OCI-LY3 (cell line): ENCODE results near the gene SPATA21.

Experiments
- H2AFZ ChIP-seq: fragments of 200-600, 300-600 bp; shearing (Covaris generic); 2 replicates; pipeline ENCODE4 v1.6.0; 2014; ENCODE audit warnings: antibody characterized with exemption, low read depth, low read length
- H3K27ac ChIP-seq: fragments of 200-600, 300-600 bp; sonication (generic); 2 replicates; pipeline ENCODE4 v1.5.1; 2014; ENCODE audit warnings: mild to moderate bottlenecking, low read length, moderate library complexity, mixed read lengths
- H3K27me3 ChIP-seq: fragments of 200-600, 300-600 bp; sonication (generic); 2 replicates; pipeline ENCODE4 v1.6.1; 2014; ENCODE audit warnings: low read depth, low read length, mixed read lengths
- H3K36me3 ChIP-seq: fragments of 200-600, 300-600 bp; sonication (generic); replicated peaks from 2 replicates; pipeline ENCODE3; 2014; ENCODE audit warnings: low read depth, low read length, mixed read lengths
- H3K4me1 ChIP-seq: fragments of 300-600, 200-600 bp; sonication (generic); 2 replicates; pipeline ENCODE4 v1.6.1; 2014; ENCODE audit warnings: low read length, mixed read lengths
- H3K4me2 ChIP-seq: fragments of 200-600, 300-600 bp; sonication (generic); 2 replicates; pipeline ENCODE4 v1.6.1; 2014; ENCODE audit warnings: low read length, mixed read lengths
- H3K4me3 ChIP-seq: fragments of 300-600, 200-600 bp; sonication (generic); 2 replicates; pipeline ENCODE4 v1.5.1; 2014; ENCODE audit warnings: antibody characterized with exemption, mild to moderate bottlenecking, low read length, moderate library complexity
- H3K79me2 ChIP-seq: fragments of 300-600, 200-600 bp; shearing (Covaris generic); 2 replicates; pipeline ENCODE4 v1.6.1; 2014; ENCODE audit warnings: mild to moderate bottlenecking, low read length, mixed read lengths
- H3K9ac ChIP-seq: fragments of 300-600, 200-600 bp; shearing (Covaris generic); 2 replicates; pipeline ENCODE4 v1.6.0; 2014; ENCODE audit warnings: mild to moderate bottlenecking, low read length, moderate library complexity
- H3K9me3 ChIP-seq: fragments of 200-600, 300-600 bp; shearing (Covaris generic); 2 replicates; pipeline ENCODE4 v1.6.1; 2014; ENCODE audit warnings: low read length, mixed read lengths; ENCODE audit not compliant: insufficient read depth
- H4K20me1 ChIP-seq: fragments of 200-600, 300-600 bp; sonication (generic); 2 replicates; pipeline ENCODE4 v1.6.1; 2016; ENCODE audit warnings: low read length, mixed read lengths; ENCODE audit not compliant: insufficient read depth
- EZH2phosphoT487 ChIP-seq: fragments of 200-600 bp; shearing (Covaris generic); IDR thresholded peaks from 2 replicates; pipeline ENCODE4 v1.6.1; 2018; ENCODE audit warnings: antibody characterized with exemption, mixed run types, low read depth
- TF ChIP-seq, protein P1 (sequence below): fragments of 200-600, 300-600 bp; sonication (generic); IDR thresholded peaks from 2 replicates; pipeline ENCODE4 v1.5.1; 2014; ENCODE audit warnings: antibody characterized with exemption, low read length, low read depth

The SPATA21 gene

DNA sequence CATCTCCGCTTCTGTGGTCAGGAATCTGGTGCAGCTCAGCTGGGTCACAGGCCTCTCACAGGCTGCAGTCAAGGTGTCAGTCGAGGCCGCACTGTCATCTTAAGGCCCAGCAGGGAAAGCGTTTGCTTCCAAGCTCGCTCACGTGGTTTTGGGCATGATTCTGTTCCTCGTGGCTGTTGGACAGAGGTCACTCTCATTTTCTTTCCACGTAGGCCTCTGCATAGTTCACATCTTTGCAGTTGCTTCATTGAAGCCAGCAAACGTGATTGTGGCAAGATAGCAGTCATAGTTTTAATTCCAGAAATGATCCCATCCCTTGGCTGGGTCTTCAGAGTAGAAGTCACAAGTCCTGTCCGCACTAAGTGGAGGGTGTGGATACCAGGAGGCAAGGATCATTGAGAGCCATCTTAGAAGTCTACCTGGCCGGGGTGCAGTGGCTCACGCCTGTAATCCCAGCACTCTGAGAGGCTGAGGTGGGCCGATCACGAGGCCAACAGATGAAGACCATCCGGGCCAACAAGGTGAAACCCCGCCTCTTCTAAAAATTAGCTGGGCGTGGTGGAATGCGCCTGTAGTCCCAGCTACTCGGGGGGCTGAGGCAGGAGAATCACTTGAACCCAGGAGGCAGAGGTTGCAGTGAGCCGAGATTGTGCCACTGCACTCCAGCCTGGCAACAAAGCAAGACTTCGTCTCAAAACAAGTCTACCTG is 27.8 kb upstream of the SPATA21 start:
- no peaks in the 10 kb centered on the region for H4K20me1 ChIP-seq
- TF ChIP-seq, protein P1, sequence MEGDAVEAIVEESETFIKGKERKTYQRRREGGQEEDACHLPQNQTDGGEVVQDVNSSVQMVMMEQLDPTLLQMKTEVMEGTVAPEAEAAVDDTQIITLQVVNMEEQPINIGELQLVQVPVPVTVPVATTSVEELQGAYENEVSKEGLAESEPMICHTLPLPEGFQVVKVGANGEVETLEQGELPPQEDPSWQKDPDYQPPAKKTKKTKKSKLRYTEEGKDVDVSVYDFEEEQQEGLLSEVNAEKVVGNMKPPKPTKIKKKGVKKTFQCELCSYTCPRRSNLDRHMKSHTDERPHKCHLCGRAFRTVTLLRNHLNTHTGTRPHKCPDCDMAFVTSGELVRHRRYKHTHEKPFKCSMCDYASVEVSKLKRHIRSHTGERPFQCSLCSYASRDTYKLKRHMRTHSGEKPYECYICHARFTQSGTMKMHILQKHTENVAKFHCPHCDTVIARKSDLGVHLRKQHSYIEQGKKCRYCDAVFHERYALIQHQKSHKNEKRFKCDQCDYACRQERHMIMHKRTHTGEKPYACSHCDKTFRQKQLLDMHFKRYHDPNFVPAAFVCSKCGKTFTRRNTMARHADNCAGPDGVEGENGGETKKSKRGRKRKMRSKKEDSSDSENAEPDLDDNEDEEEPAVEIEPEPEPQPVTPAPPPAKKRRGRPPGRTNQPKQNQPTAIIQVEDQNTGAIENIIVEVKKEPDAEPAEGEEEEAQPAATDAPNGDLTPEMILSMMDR: no peak
- TF ChIP-seq EZH2phosphoT487: no peak
- no peak overlapping the region for H3K4me3 ChIP-seq

GRCh38 chr1:16462773-16463330 is 25.6 kb upstream of the SPATA21 start:
- Histone ChIP-seq H4K20me1 (no peaks in the 10 kb centered on the region), H3K4me1 (no peaks in the 10 kb centered on the region), H3K9ac (no peak overlapping the region), H2AFZ (no peak overlapping the region), H3K9me3 (no peaks in the 10 kb centered on the region), H3K4me2 (no peak overlapping the region), H3K4me3 (no peak overlapping the region), H3K27me3 (no peaks in the 10 kb centered on the region), H3K36me3 (peaks cover 24% of the 10 kb centered on the region), H3K79me2 (no peaks in the 10 kb centered on the region), H3K27ac (no peak overlapping the region)
- TF ChIP-seq, protein P1: no peak
- no peak for TF ChIP-seq EZH2phosphoT487

More for the DNA sequence above, 27.8 kb upstream of the SPATA21 start:
- Histone ChIP-seq H3K36me3 (peaks cover 14% of the 10 kb centered on the region), H3K9ac (no peak overlapping the region), H3K27ac (no peak overlapping the region), H3K79me2 (no peaks in the 10 kb centered on the region), H3K27me3 (no peaks in the 10 kb centered on the region), H3K4me2 (no peak overlapping the region), H2AFZ (no peak overlapping the region), H3K4me1 (no peaks in the 10 kb centered on the region), H3K9me3 (no peaks in the 10 kb centered on the region)

DNA sequence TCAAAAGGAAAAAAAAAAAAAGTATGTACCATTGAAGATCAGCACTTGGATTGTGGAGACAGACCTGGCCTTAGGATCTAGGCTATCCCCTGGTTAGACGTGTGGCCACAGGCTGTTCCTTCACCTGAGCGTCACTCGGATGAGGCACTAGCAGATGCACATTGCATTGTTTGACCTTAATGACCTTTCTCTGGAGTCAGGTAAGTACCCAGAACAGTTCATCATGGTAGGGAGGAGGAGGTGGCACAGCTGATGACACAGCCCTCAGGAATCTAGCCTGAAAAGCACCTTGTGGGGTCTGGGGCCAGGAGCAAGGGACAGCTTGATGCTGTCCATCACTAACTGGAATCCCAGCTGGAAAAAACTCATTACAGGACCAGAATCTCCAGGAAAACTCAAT is 24.5 kb upstream of the SPATA21 start:
- no peak overlapping the region for H3K27ac ChIP-seq

GRCh38 chr1:16459352-16459925 is 22.2 kb upstream of the SPATA21 start:
- peaks cover 26% of the 10 kb centered on the region for H3K36me3 ChIP-seq
- no peak overlapping the region for H3K27ac ChIP-seq

More for the DNA sequence above, 24.5 kb upstream of the SPATA21 start:
- TF ChIP-seq, protein P1: no peak
- Histone ChIP-seq H3K36me3 (peaks cover 24% of the 10 kb centered on the region), H3K4me2 (no peak overlapping the region), H2AFZ (no peak overlapping the region), H3K4me1 (no peaks in the 10 kb centered on the region), H3K9me3 (no peaks in the 10 kb centered on the region), H3K4me3 (no peak overlapping the region), H4K20me1 (no peaks in the 10 kb centered on the region), H3K9ac (no peak overlapping the region), H3K79me2 (no peaks in the 10 kb centered on the region), H3K27me3 (no peaks in the 10 kb centered on the region)

More at GRCh38 chr1:16459352-16459925, 22.2 kb upstream of the SPATA21 start:
- TF ChIP-seq, protein P1: no peak
- TF ChIP-seq EZH2phosphoT487: no peak
- no peaks in the 10 kb centered on the region for H3K79me2 ChIP-seq
- H3K9me3 ChIP-seq: no peaks in the 10 kb centered on the region
- H3K4me1 ChIP-seq: peaks cover 14% of the 10 kb centered on the region
- H3K9ac ChIP-seq: no peak overlapping the region
- H3K27me3 ChIP-seq: no peaks in the 10 kb centered on the region
- H2AFZ ChIP-seq: no peak overlapping the region
- no peak overlapping the region for H3K4me3 ChIP-seq
- H3K4me2 ChIP-seq: no peak overlapping the region
- no peaks in the 10 kb centered on the region for H4K20me1 ChIP-seq
